Endothelial cell of umbilical vein (primary cell): ENCODE data around the gene ABCA9.
A peak's percentile ranks its signal among the peaks of the same experiment; 100 is the strongest.

Experiments
- POLR2AphosphoS5 ChIP-seq: IDR thresholded peaks from 2 replicates; pipeline ENCODE4 v1.6.1; 2012; ENCODE audit warnings: low read depth, mild to moderate bottlenecking, control low read depth, low read length, moderate library complexity; ENCODE audit not compliant: insufficient read depth
- TF ChIP-seq, protein P1 (sequence below), 2 donors: IDR thresholded peaks; 1 replicate in 1 of 2; 2 replicates in 1 of 2; pipeline ENCODE4 v1.5.1; 2011; ENCODE audit warnings: low read length in 2 of 2, mild to moderate bottlenecking in 2 of 2, moderate library complexity in 2 of 2, control low read depth in 1 of 2, inconsistent platforms in 1 of 2, low read depth in 1 of 2; ENCODE audit not compliant: insufficient read depth in 1 of 2; ENCODE audit errors: extremely low read depth in 1 of 2

DNA sequence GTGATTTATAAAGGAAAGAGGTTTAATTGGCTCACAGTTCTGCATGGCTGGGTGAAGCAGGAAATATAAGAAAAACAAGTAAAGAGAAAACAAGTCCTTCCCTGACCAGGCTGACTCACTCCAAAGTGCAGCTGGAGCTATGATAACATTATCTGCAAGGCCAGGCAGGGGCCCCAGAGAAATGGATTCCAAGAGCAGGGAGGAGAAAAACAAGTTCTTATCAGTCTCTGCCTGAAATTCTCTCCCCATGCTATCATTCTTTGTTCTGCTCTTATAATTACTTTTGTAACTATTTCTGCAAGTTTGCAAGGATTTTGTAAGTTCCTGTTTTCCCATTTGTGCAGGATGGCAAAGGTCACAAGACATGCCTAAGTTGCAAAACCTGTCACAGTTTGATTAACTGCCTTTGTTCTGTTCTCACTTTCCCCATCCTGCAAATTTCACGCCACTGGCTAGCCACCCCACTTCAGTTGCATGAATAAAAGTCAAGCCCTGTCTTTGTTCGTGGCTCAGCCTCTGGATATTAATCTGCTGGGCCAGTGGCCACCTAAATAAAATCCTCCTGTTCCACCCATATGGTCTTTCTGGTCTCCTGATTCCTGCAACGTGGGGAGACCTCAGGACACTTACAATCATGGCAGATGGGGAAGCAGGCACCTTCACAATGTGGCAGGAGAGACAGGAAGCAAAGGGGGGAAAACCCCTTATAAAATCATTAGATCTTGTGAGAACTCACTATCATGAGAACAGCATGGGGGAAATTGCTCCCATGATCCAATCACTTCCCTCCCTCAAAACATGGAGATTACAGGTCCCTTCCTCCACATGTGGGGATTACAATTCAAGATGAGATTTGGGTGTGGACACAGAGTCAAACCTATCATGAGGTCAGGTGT is 13.1 kb downstream of the ABCA9 start:
- TF ChIP-seq, protein P1, sequence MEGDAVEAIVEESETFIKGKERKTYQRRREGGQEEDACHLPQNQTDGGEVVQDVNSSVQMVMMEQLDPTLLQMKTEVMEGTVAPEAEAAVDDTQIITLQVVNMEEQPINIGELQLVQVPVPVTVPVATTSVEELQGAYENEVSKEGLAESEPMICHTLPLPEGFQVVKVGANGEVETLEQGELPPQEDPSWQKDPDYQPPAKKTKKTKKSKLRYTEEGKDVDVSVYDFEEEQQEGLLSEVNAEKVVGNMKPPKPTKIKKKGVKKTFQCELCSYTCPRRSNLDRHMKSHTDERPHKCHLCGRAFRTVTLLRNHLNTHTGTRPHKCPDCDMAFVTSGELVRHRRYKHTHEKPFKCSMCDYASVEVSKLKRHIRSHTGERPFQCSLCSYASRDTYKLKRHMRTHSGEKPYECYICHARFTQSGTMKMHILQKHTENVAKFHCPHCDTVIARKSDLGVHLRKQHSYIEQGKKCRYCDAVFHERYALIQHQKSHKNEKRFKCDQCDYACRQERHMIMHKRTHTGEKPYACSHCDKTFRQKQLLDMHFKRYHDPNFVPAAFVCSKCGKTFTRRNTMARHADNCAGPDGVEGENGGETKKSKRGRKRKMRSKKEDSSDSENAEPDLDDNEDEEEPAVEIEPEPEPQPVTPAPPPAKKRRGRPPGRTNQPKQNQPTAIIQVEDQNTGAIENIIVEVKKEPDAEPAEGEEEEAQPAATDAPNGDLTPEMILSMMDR (IDR thresholded peaks at IDR 0.05; ENCODE audit: extremely low read depth in 1 of 2, insufficient read depth in 1 of 2, low read depth in 1 of 2, low read length in 2 of 2) = no peak
- peak; percentile 66 for TF ChIP-seq POLR2AphosphoS5
